ENCODE data around the gene TARDBP.
"Not testable (repeated sequence)": the region's sequence is repeated elsewhere in the genome, so short reads cannot be mapped to it uniquely, and the experiment has no call there.

The TARDBP gene

DNA sequence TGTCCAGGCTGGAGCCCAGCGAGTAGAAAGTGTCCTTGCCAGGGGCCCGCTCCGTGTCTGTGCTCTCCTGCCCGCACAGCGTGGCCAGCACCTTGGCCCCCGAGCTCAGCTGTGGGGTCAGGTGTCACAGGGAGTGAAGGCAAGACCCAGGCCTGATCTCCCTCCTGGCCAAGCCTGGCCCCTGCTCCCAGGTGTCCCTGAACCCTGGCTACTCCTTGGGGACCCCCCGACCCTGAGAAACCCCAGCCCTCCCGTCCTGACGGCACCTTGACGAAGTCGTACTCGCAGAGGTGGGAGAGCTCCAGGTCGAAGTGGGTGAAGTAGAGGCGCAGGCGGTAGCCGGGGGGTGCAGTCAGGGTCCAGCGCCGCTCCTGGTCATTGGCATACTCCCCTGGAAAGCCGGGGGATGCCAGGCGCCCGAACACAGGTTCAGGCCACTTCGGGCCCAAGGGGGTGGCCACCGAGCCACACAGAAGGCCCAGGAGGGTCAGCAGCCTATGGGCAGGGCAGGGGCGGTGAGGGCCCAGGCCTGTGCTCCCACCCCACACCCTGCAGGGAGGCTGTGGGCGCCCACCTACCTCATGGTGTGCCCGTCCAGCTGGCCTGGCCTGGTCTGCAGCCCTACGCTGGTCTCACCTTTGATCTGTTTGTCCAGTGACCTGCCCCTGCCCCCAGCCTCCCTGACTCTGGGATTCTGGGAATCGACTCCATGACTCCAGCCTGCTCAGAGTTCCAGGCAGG lies 34.3 kb downstream of the TARDBP start, which contains the start of gene MASP2:
TSS of gene MASP2 (minus strand) at position 615 of the 741 bp plus-strand sequence. CDS start at position 583, 32 bp downstream.
- TF ChIP-seq, protein P1, sequence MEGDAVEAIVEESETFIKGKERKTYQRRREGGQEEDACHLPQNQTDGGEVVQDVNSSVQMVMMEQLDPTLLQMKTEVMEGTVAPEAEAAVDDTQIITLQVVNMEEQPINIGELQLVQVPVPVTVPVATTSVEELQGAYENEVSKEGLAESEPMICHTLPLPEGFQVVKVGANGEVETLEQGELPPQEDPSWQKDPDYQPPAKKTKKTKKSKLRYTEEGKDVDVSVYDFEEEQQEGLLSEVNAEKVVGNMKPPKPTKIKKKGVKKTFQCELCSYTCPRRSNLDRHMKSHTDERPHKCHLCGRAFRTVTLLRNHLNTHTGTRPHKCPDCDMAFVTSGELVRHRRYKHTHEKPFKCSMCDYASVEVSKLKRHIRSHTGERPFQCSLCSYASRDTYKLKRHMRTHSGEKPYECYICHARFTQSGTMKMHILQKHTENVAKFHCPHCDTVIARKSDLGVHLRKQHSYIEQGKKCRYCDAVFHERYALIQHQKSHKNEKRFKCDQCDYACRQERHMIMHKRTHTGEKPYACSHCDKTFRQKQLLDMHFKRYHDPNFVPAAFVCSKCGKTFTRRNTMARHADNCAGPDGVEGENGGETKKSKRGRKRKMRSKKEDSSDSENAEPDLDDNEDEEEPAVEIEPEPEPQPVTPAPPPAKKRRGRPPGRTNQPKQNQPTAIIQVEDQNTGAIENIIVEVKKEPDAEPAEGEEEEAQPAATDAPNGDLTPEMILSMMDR (IDR thresholded peaks at IDR 0.05; ENCODE audit: control insufficient read depth, extremely low read depth, insufficient read depth), result no peak
- DNase-seq (ENCODE audit: low read depth), result no peak
- H3K4me3 ChIP-seq (ENCODE audit: low read depth, low read length), result no peak within 1 kb of the TSS

DNA sequence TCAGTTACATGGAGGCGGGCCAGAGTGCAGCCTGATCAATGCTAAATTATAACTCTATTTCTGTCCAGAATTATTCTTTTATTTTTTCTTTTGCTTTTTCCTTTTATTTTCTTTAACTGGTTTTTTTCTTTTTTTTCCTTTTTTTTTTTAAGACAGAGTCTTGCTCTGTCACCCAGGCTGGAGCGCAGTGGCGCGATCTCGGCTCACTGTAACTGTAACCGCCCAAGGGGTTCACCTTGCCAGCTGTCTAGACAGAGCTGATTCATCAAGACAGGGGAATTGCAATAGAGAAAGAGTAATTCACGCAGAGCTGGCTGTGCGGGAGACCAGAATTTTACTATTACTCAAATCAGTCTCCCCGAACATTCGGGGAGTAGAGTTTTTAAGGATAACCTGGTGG lies 38.7 kb downstream of the TARDBP start:
- not testable (repeated sequence) for H3K4me3 ChIP-seq (ENCODE audit: low read depth, low read length); DNase-seq (ENCODE audit: low read depth)

DNA sequence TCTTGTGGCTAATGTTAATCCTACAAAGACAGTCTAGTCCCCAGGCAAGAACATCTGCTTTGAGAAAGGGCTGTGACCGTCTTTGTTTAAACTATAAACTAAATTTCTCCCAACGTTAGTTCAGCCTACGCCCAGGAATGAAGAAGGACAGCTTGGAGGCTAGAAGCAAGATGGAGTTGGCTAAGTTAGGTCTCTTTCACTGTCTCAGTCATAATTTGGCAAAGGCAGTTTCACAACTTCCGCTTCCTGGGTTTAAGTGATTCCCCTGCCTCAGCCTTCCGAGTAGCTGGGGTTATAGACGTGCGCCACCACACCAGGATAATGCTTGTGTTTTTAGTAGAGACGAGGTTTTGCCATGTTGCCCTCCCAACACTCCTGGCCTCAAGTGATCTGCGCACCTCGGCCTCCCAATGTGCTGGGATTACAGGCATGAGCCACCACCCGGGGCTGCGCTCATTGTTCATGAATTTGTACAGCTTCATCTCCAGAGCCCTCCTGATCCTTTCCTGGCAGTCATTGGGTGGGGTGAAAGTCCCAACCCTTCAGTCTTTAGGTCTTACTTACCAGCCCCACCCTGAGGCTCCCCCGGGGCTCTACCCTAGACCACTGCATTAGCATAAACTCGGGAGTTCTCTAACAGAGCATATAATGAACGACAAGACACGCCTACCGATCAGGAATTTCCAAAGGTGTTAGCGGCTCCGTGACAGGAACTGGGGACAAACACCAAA lies 39.5 kb downstream of the TARDBP start:
- H3K4me3 ChIP-seq (ENCODE audit: low read depth, low read length), result no peak overlapping the region
- no peak for DNase-seq (ENCODE audit: low read depth)
- TF ChIP-seq, protein P1 (IDR thresholded peaks at IDR 0.05; ENCODE audit: control insufficient read depth, extremely low read depth, insufficient read depth), result no peak

DNA sequence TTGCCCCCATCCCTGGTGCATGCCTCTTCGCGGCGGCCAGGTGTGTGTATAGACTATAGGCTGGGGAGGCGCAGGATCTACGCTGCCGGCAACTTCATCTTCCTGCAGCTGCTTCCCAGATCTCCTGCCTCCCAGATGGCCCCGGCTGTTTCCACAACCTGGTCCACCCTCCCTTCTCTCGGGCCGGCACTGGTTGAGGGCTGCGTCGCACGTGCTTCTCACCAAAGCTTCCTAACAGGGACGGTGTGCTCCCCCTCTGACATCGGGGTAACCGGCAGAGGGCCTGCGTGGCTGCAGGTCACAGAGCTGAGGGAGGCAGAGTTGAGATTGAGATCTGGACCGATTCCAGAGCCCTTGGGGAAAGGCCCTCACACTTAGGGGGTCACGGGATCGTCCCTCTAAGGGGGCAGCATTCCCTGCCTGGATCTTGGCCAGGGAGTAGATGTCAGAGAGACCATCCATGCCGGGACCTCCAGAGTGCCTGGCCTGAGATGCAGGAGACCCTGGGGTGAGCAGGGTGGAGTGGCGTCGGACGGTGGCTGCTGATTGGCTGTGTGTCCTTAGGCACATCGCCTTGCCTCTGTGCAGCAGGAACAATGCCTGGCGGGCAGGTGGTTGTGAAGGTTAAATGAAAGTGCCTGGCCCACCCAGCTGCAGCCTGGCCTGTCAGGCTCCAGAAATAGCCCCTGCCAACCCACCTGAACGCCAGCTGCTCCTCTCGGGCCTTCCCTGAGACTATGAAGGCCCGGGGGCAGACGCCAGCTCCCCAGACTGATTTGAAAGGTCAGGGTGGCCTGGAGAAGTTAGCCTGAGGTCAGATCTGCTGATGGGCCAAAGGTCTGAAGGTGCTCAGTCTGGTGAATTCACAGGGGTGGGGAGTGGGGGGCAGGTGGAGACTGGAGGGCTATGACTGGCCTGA lies 40.6 kb downstream of the TARDBP start:
- no peak for DNase-seq (ENCODE audit: low read depth)
- TF ChIP-seq, protein P1 (IDR thresholded peaks at IDR 0.05; ENCODE audit: control insufficient read depth, extremely low read depth, insufficient read depth), result no peak
- no peak overlapping the region for H3K4me3 ChIP-seq (ENCODE audit: low read depth, low read length)

DNA sequence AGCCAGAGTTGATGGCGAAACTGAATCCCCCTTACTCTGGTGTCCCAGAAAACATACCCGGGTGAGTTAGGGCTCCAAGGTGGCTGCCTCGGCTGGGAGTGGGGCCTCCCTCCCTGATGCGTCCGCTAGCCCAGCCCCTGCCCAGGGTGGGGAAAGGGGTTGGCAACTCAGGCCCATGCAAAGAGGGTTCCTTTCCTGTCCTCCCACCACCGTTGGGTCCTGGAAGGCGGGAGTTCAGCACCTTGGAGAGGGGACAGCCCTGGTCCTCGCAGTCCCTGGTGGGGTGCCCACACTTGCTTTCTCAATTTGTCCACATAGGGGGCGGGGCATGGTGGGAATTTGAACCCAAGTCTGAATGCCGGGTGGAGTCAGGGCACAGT lies 41.3 kb downstream of the TARDBP start:
- DNase-seq (ENCODE audit: low read depth), result no peak
- TF ChIP-seq, protein P1 (IDR thresholded peaks at IDR 0.05; ENCODE audit: control insufficient read depth, extremely low read depth, insufficient read depth), result no peak
- H3K4me3 ChIP-seq (ENCODE audit: low read depth, low read length), result no peak overlapping the region

DNA sequence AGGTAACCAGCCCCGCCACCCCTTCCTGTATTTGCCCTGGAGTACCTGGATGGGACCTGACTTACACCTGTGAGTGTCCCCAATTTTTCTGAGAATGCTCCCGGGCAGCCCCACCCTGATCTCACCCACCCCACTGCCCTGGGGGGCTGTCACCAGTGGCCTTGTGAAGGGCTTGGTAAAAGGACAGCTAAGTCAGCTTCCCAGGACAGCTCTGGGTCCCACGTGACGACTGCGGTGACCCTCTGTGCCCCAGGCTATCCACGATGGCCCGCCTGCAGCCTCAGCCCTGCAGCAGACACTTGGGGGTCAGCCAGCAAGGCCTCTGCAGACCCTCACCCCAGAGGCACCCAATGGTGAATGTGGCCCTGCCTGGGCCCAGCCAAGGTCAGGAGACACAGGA lies 41.7 kb downstream of the TARDBP start:
- H3K4me3 ChIP-seq (ENCODE audit: low read depth, low read length), result no peak overlapping the region
- DNase-seq (ENCODE audit: low read depth), result no peak
- TF ChIP-seq, protein P1 (IDR thresholded peaks at IDR 0.05; ENCODE audit: control insufficient read depth, extremely low read depth, insufficient read depth), result no peak

DNA sequence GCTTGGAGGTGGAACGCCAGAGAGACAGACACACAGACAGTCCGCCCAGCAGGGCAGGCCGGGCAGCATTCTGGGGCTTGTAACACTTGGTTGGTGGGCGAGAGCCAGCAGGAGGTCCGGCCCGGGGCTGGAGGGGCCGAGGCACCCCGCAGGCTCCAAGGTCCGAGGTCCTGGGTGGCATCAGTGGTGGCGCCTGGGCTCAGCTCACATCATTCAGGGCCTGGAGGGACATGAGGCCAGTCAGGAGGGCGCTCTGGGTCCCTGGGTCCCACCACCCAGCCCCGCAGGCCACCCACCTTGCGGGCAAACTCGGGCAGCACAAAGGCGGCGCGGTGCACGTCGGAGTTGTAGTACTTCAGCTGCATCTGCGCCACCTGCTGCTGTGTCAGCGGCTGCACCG lies 42.2 kb downstream of the TARDBP start:
- no peak overlapping the region for H3K4me3 ChIP-seq (ENCODE audit: low read depth, low read length)
- no peak for DNase-seq (ENCODE audit: low read depth)
- TF ChIP-seq, protein P1 (IDR thresholded peaks at IDR 0.05; ENCODE audit: control insufficient read depth, extremely low read depth, insufficient read depth), result no peak

Data from LNCaP clone FGC (cell line).